ENCODE results near the gene BTN3A1. TPM values are rescaled to one million over a fixed set of nuclear protein-coding genes. Genes with fewer than 3 reads are reported as not detected.
A peak's percentile ranks its signal among the peaks of the same experiment; 100 is the strongest.
"Not testable (repeated sequence)": the region's sequence is repeated elsewhere in the genome, so short reads cannot be mapped to it uniquely, and the experiment has no call there.

The BTN3A1 gene
- total RNA-seq, 2 donors from 2014 or later = 57.3 to 62.8 TPM

DNA sequence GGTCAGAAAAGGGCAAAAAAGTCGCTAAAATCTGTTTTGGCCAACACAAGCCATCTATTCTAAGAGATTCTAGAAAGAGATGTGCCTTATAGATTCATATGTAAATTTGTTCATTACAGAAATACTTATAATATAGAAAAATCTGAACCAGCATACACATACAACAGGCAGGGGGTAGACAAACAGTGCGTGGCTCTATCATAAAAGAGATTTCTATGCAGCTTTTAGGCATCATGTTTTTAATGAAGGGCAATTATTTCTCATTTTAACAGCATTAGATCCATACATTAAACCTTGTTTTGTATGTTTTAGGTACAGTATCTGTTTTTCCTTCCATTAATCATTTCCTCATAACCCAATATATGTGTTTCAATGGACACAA is 38.9 kb downstream of the BTN3A1 start:
- no peaks in the 10 kb centered on the region for H3K27me3 Mint-ChIP-seq (ENCODE audit: low read depth)
- peaks cover 58% of the 10 kb centered on the region for H3K4me1 Mint-ChIP-seq (ENCODE audit: low read depth)
- H3K36me3 Mint-ChIP-seq (ENCODE audit: insufficient read depth in 2 of 2) = peaks cover 13 to 23% of the 10 kb centered on the region in 2 donors
- DNase-seq (no peak), ATAC-seq (replicated peaks in 1 of 2) (no peak)
- peak overlapping the region; percentile 97 for H3K27ac Mint-ChIP-seq
- H3K9me3 Mint-ChIP-seq = no peaks in the 10 kb centered on the region
- peak overlapping the region; percentile 90 to 99 for H3K4me3 Mint-ChIP-seq

DNA sequence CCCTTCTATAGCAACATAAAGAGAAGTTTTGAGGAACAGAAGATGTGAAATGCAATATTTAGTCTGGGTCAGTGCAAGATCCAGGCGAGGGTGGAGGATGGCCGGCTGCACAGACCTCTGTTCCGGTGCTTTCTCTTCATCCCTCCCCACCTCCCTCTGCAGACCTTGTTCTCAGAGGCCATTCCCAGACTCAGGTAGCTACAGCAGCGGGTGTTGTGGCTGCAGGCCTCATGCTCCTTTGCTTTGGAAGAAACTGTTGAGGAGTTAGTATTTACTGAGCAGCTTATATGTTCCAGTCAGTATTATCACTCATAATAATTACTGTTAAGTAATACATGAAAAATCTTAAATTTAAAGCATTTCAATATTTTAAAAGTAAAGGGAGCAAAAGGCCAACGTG is 39.9 kb downstream of the BTN3A1 start:
- Mint-ChIP-seq H3K36me3 (ENCODE audit: insufficient read depth in 2 of 2) (peaks cover 11 to 28% of the 10 kb centered on the region in 2 donors), H3K27me3 (ENCODE audit: low read depth) (no peaks in the 10 kb centered on the region), H3K27ac (peak overlapping the region; percentile 42), H3K4me3 (peak overlapping the region; percentile 90 to 93), H3K4me1 (ENCODE audit: low read depth) (peaks cover 68% of the 10 kb centered on the region), H3K9me3 (no peaks in the 10 kb centered on the region)
- DNase-seq = no peak
- ATAC-seq (replicated peaks in 1 of 2) = no peak

DNA sequence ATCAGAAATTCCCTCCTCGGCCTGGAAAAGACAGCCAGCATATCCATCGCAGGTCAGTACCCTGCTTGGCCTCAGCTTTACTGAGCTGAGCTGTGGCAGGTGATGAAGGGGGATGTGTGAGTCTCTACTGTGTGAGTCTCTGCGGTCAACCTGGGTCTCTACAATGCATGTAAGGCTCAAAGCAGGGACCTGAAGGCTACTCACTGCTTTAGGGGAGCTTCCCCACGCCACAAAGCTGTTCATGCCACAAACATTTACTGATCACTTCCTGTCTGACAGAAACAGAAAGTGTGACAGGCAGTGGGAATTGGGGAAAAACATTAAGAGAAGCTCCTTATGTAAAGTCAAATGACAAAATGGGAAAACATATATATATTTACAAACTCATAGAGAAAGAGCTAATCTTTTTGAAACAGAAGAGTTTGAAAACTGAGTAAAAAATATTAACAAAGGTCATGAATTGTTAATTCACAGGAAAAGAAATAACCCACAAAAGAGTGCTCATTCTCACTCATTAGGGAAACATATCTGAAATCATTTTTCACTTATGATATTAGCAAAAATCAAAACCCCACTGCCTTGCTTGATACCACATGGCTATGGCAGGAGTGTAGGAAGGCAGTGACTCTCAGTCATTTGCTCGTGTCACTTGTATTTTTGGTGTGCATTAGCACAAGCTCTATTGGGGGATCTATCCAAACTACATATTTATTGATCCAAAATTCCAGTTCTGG is 44.0 kb downstream of the BTN3A1 start:
- Mint-ChIP-seq H3K9me3 (no peaks in the 10 kb centered on the region), H3K27ac (peak overlapping the region; percentile 39), H3K27me3 (ENCODE audit: low read depth) (no peaks in the 10 kb centered on the region), H3K36me3 (ENCODE audit: insufficient read depth in 2 of 2) (peaks cover 11 to 38% of the 10 kb centered on the region in 2 donors), H3K4me1 (ENCODE audit: low read depth) (peaks cover 63% of the 10 kb centered on the region), H3K4me3 (peak overlapping the region; percentile 59 to 73)
- peak; percentile 42 to 59 for DNase-seq
- peak; percentile 90 to 98 for ATAC-seq (replicated peaks in 1 of 2)

DNA sequence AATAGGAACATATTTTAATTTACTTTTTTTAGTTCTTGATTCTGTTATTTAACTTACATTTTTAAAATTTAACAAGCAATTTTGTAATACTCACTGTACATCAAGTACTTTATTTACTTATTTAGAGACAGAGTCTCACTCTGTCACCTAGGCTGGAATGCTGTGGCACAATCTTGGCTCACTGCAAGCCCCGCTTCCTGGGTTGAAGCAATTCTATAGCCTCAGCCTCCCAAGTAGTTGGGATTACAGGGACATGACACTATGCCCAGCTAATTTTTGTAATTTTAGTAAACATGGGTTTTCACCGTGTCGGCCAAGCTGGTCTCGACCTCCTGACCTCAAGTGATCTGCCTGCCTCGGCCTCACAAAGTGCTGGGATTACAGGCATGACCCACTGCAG is 45.2 kb downstream of the BTN3A1 start:
- ATAC-seq (replicated peaks in 1 of 2) = no peak
- Mint-ChIP-seq H3K27me3 (ENCODE audit: low read depth) (no peaks in the 10 kb centered on the region), H3K9me3 (no peaks in the 10 kb centered on the region), H3K27ac (no peak overlapping the region), H3K36me3 (ENCODE audit: insufficient read depth in 2 of 2) (peaks cover 11 to 38% of the 10 kb centered on the region in 2 donors), H3K4me3 (no peak overlapping the region), H3K4me1 (ENCODE audit: low read depth) (peaks cover 55% of the 10 kb centered on the region)
- DNase-seq = no peak

DNA sequence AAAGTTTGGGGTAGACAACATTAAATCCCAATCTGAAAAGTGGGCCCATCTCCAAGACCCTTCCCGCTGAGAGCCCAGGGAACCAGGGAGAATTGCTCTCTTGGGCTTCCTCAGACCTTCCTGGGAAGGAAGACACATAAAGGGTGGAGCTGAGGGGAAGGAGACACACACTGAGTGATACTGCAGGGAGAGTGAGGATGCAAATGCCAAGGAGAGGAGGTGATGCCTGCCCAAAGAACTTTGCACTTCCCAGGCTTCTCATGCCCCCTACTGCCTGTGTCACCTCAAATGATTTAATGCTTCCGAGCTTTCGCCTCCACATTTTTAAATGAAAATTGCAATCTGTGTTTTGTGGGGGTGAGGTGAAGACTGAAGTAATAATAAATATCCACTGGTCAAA is 48.2 kb downstream of the BTN3A1 start:
- Mint-ChIP-seq H3K27ac (no peak overlapping the region), H3K36me3 (ENCODE audit: insufficient read depth in 2 of 2) (peaks cover 5 to 20% of the 10 kb centered on the region in 2 donors), H3K4me3 (no peak overlapping the region), H3K27me3 (ENCODE audit: low read depth) (no peaks in the 10 kb centered on the region), H3K9me3 (no peaks in the 10 kb centered on the region), H3K4me1 (ENCODE audit: low read depth) (peaks cover 25% of the 10 kb centered on the region)
- ATAC-seq (replicated peaks in 1 of 2) (no peak), DNase-seq (no peak)

DNA sequence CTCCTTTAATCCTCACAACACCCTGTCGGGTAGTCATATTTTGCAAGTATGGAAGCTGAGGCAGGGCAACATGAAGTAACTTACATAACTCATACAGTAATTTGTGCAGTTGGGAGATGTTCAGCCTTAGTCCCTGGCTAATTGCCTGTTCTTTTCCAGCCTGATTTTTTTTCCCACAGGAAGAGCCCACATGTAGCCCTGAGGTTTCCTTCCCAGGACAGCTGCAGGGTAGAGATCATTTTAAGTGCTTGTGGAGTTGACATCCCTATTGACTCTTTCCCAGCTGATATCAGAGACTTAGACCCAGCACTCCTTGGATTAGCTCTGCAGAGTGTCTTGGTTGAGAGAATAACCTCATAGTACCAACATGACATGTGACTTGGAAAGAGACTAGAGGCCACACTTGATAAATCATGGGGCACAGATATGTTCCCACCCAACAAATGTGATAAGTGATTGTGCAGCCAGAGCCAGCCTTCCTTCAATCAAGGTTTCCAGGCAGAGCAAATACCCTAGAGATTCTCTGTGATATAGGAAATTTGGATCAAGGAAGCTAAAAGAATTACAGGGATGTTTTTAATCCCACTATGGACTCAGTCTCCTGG is 50.7 kb downstream of the BTN3A1 start:
- ATAC-seq (replicated peaks in 1 of 2) (no peak), DNase-seq (no peak)
- H3K27ac Mint-ChIP-seq = no peak overlapping the region
- no peaks in the 10 kb centered on the region for H3K9me3 Mint-ChIP-seq
- H3K36me3 Mint-ChIP-seq (ENCODE audit: insufficient read depth in 2 of 2) = peaks cover 6 to 15% of the 10 kb centered on the region in 2 donors
- no peak overlapping the region for H3K4me3 Mint-ChIP-seq
- H3K4me1 Mint-ChIP-seq (ENCODE audit: low read depth) = peaks cover 18% of the 10 kb centered on the region
- H3K27me3 Mint-ChIP-seq (ENCODE audit: low read depth) = no peaks in the 10 kb centered on the region

DNA sequence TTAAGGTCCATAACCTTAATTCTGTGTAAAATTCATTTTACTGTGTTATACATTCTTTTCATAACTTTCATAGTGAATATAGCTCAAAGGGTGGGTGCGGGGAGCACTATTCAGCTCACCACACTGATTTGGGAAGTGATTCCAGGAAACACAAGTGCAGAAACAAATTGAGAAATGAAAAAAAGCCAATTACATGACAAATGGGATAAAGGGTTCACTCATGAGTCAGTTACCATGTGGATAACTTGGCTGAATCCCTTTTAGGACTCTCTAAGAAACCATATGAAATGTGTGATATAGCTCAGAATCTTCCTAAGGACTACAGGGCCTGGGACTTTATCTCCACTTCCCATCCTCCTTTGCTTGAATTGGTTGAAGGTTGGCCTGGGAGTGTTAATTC is 52.6 kb downstream of the BTN3A1 start:
- DNase-seq (no peak), ATAC-seq (replicated peaks in 1 of 2) (no peak)
- no peaks in the 10 kb centered on the region for H3K9me3 Mint-ChIP-seq
- H3K4me3 Mint-ChIP-seq = no peak overlapping the region
- peaks cover 24% of the 10 kb centered on the region for H3K4me1 Mint-ChIP-seq (ENCODE audit: low read depth)
- H3K36me3 Mint-ChIP-seq (ENCODE audit: insufficient read depth in 2 of 2) = peaks cover 8 to 11% of the 10 kb centered on the region in 2 donors
- no peak overlapping the region for H3K27ac Mint-ChIP-seq
- no peaks in the 10 kb centered on the region for H3K27me3 Mint-ChIP-seq (ENCODE audit: low read depth)

DNA sequence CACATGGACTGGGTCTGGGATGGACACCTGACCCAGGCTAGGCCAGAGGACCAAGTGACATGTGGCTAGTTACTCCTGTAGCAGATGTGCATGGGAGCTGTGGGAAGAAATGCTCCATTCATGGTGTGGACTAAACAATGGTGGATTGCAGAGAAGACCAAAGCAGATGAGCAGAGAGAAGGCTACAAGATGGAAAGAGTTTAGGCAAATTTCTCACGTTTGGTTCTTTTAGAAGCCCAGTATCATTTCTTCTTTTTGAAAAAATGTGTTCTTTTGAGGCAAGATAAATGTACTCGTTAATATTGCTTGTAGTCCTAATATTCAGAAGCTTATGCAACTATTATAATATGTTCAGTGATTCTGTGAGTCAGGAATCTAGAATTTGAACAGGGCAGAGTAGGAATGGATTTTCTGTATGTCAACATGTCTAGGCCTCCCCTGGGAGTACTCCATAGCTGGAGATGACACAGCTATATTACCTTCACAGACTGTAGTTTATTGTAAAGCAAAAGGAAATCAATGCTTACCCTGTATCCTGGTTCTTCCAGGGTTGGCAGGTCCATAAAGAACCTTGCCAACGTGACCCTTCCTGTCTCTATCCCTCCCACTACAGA is 53.4 kb downstream of the BTN3A1 start:
- ATAC-seq (replicated peaks in 1 of 2) = no peak
- Mint-ChIP-seq H3K27me3 (ENCODE audit: low read depth) (no peaks in the 10 kb centered on the region), H3K36me3 (ENCODE audit: insufficient read depth in 2 of 2) (peaks cover 8 to 12% of the 10 kb centered on the region in 2 donors), H3K4me3 (no peak overlapping the region), H3K9me3 (no peaks in the 10 kb centered on the region), H3K27ac (no peak overlapping the region), H3K4me1 (ENCODE audit: low read depth) (peaks cover 32% of the 10 kb centered on the region)
- no peak for DNase-seq

DNA sequence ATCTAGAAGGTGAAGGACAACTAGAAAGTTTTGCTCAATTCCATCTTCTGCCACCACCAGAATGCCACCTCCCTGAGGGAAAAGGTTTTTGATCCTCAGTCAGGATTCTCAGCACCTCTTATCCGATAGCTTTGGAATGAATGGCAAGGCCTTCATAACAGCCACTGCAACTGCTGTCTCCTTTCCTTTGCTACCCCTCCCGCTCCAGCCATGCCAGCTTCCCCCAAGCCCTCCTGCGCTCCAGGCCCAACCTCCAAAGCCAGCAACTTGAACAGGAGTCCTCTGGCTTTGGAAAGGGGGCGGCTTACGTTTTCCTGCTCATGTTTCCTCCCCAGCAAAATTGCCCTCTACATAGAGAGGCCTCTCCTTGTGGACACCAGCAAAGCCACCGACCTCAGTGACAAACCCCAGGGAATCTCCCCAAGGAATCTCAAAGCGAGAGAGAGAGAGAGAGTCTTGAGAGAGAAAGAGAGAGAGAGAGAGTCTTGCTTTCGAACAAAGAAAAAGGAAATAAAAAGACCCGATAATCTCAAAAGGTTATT is 55.3 kb downstream of the BTN3A1 start:
- Mint-ChIP-seq H3K9me3 (no peaks in the 10 kb centered on the region), H3K27ac (peak overlapping the region; percentile 100), H3K4me3 (peak overlapping the region; percentile 99 to 100), H3K36me3 (ENCODE audit: insufficient read depth in 2 of 2) (peaks cover 8 to 22% of the 10 kb centered on the region in 2 donors), H3K27me3 (ENCODE audit: low read depth) (no peaks in the 10 kb centered on the region), H3K4me1 (ENCODE audit: low read depth) (peaks cover 42% of the 10 kb centered on the region)
- ATAC-seq (replicated peaks in 1 of 2) (peak; percentile 29 to 37), DNase-seq (peak in 1 of 2 donors; percentile 17)

DNA sequence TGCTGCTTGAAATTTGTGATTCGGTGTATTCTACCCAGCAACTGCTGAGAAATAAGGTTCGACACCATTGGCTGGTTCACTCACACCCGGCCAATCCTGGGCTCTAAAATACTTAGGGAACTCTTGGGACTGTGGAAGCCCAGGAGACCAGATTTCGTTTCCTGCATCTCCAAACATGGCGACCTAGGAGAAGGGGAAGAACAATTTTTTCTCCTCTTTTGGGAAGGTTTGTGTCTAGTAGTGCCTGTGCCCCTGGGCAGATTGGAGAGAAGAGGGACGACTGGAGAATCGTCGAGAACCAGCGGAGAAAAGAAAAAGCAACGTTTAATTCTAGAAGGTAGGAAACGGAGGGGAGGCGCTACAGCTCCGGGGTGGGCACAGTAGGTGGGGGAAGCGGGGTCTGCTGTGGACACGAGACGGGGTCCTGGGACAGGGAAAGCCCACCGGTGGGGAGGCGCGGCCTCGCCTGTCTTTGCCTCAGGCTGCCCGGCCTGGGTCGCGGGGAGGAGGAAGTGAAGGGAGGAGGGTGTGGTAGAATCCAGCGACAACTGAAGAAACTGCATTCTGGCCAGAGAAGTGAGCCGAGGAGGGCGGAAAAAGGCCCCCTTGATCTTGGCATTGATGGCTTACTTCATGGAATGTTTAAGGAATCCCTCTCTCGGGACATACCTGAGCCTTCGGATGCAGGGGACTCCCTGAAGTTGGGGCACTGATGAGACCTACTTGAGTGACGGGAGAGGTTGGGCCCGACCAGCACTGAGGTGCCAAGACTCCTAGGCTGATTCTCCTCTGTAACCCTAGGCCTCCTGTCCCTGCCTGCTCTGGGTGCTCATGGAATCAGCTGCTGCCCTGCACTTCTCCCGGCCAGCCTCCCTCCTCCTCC is 56.0 kb downstream of the BTN3A1 start, which contains the start of gene BTN2A1:
BTN2A1 (plus strand) TSS at position 150 of the 883 bp plus-strand sequence; CDS start at position 832, 682 bp downstream.
- DNase-seq (peak; percentile 68 to 70), ATAC-seq (replicated peaks in 1 of 2) (peak; percentile 99 to 100)
- Mint-ChIP-seq H3K4me3 (peak within 1 kb of the TSS; percentile 99 to 100), H3K36me3 (ENCODE audit: insufficient read depth in 2 of 2) (peaks cover 8 to 24% of the 10 kb centered on the region in 2 donors), H3K9me3 (no peaks in the 10 kb centered on the region), H3K4me1 (ENCODE audit: low read depth) (peaks cover 47% of the 10 kb centered on the region), H3K27me3 (ENCODE audit: low read depth) (no peaks in the 10 kb centered on the region), H3K27ac (peak within 1 kb of the TSS; percentile 100)

DNA sequence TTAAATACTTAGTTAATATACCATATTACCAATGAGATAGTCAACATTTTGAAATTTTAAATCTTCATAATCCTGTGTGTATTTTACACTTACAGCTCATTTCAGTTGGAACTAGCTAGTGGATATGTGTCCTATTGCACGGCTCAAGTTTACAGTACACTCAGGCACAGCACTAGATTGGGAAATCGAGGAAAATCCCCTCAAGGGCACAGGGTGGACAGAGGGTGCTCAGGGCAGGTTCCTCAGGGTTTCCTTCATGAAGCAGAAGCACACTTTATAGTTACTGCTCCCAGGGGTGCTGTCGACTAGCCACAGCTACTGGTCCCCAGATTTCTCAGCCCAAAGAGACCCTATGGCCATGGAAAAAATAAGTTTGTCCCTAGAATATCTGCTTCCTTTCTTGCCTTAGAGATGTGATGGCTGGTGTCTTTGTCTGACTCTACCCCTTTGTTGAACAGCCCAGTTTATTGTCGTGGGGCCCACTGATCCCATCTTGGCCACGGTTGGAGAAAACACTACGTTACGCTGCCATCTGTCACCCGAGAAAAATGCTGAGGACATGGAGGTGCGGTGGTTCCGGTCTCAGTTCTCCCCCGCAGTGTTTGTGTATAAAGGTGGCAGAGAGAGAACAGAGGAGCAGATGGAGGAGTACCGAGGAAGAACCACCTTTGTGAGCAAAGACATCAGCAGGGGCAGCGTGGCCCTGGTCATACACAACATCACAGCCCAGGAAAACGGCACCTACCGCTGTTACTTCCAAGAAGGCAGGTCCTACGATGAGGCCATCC is 57.1 kb downstream of the BTN3A1 start:
- Mint-ChIP-seq H3K4me3 (peak overlapping the region; percentile 74 to 79), H3K27ac (peak overlapping the region; percentile 54), H3K27me3 (ENCODE audit: low read depth) (no peaks in the 10 kb centered on the region), H3K36me3 (ENCODE audit: insufficient read depth in 2 of 2) (peaks cover 11 to 30% of the 10 kb centered on the region in 2 donors), H3K9me3 (no peaks in the 10 kb centered on the region), H3K4me1 (ENCODE audit: low read depth) (peaks cover 55% of the 10 kb centered on the region)
- no peak for ATAC-seq (replicated peaks in 1 of 2)
- DNase-seq = no peak

DNA sequence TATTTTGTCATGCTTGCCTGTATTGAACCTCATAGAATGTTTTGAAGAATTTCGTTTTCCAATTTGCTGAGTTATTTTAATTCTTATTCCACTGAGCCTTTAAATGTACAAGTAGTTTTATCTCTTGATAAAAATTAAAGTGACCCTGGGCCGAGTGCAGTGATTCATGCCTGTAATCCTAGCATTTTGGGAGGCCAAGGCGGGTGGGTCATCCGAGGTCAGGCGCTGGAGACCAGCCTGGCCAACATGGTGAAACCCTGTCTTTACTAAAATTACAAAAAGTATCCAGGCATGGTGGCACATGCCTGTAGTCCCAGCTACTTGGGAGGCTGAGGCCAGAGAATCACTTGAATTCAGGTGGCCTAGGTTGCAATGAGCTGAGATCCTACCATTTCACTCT is 59.3 kb downstream of the BTN3A1 start:
- not testable (repeated sequence) for ATAC-seq (replicated peaks in 1 of 2); DNase-seq; H3K9me3 Mint-ChIP-seq; H3K27me3 Mint-ChIP-seq (ENCODE audit: low read depth)
- Mint-ChIP-seq H3K36me3 (ENCODE audit: insufficient read depth in 2 of 2) (peaks cover 18 to 38% of the 10 kb centered on the region in 2 donors), H3K4me3 (peak overlapping the region; percentile 8 to 51), H3K4me1 (ENCODE audit: low read depth) (peaks cover 57% of the 10 kb centered on the region), H3K27ac (peak overlapping the region; percentile 8)

All from activated T-cell treated with anti-CD3 and anti-CD28 coated beads, Interleukin-2, amount 50 U/mL, for 72 hours (primary cell).